Endothelial cell of umbilical vein (primary cell): ENCODE measurements around the gene ZFYVE21. TPM values are rescaled to one million over a fixed set of nuclear protein-coding genes. Genes with fewer than 3 reads are reported as not detected.
"Not testable (repeated sequence)": the region's sequence is repeated elsewhere in the genome, so short reads cannot be mapped to it uniquely, and the experiment has no call there.

ENCODE experiments used
- BruUV-seq: library from RNA; stranded (reverse); fragments of 400-500 nt; replicated peaks from 2 replicates; lab custom pipeline; 2021; lab: Mats Ljungman, UMichigan
- CTCF ChIA-PET: fragments of 300-600, 350-600 bp; sonication (Branson Sonifier 250); formaldehyde crosslinking; loops from one replicate; lab custom pipeline; 2021; ENCODE audit warnings: antibody characterized with exemption, inconsistent platforms; lab: Charles Lee
- POLR2A ChIA-PET: fragments of 300-600, 350-600 bp; sonication (Branson Sonifier 250); formaldehyde crosslinking; loops from one replicate; lab custom pipeline; 2021; ENCODE audit warnings: antibody characterized with exemption, inconsistent platforms; lab: Charles Lee
- DNase-seq: peaks from one replicate; pipeline ENCODE4 v3.0.0-alpha.2; 2011; ENCODE audit warnings: low read depth, low spot score
- FAIRE-seq: peaks from 2 replicates; lab custom pipeline; 2011; peaks lifted over from hg19 to GRCh38; lab: Jason Lieb, UNC
- H2AFZ ChIP-seq: 2 replicates; pipeline ENCODE4 v1.6.0; 2012; ENCODE audit warnings: low read depth, low read length, control low read depth, inconsistent platforms
- H3K27ac ChIP-seq: 2 replicates; pipeline ENCODE4 v1.5.1; 2011; ENCODE audit warnings: low read depth, mild to moderate bottlenecking, control low read depth, low read length, moderate library complexity; ENCODE audit not compliant: insufficient read depth
- H3K27me3 ChIP-seq, 2 experiments: 2 replicates each; pipeline versions ENCODE4 v1.6.0 to v1.6.1; 2011; ENCODE audit warnings: low read length in 2 of 2, mixed read lengths in 1 of 2; ENCODE audit not compliant: control insufficient read depth in 2 of 2, insufficient read depth in 2 of 2
- H3K36me3 ChIP-seq, 2 experiments: 2 replicates in 1 of 2; 3 replicates in 1 of 2; pipeline ENCODE4 v1.5.1; 2011; ENCODE audit warnings: low read length in 2 of 2, mild to moderate bottlenecking in 1 of 2, moderate library complexity in 1 of 2; ENCODE audit not compliant: control insufficient read depth in 2 of 2, insufficient read depth in 2 of 2; ENCODE audit errors: extremely low read depth in 1 of 2
- H3K4me1 ChIP-seq: 3 replicates; pipeline ENCODE4 v1.5.1; 2011; ENCODE audit warnings: mild to moderate bottlenecking, low read length; ENCODE audit not compliant: control insufficient read depth, insufficient read depth; ENCODE audit errors: extremely low read depth
- H3K4me2 ChIP-seq: 2 replicates; pipeline ENCODE4 v1.6.1; 2011; ENCODE audit warnings: low read length, control low read depth, mixed read lengths; ENCODE audit not compliant: insufficient read depth
- H3K4me3 ChIP-seq, 3 experiments: fragments of 200-600 bp in 1 of 3; sonication (generic), shearing (Covaris generic) in 1 of 3; replicated peaks in 1 of 3; 2 replicates each; pipeline ENCODE4 v1.5.1; 2011 to 2016; ENCODE audit warnings: control low read depth in 3 of 3, low read length in 3 of 3, mild to moderate bottlenecking in 2 of 3, inconsistent platforms in 1 of 3, low read depth in 1 of 3, moderate library complexity in 1 of 3; ENCODE audit not compliant: insufficient read depth in 1 of 3
- H3K79me2 ChIP-seq: 2 replicates; pipeline ENCODE4 v1.6.0; 2012; ENCODE audit warnings: low read length, inconsistent platforms; ENCODE audit not compliant: control insufficient read depth, insufficient read depth
- H3K9ac ChIP-seq: replicated peaks from 2 replicates; pipeline ENCODE3; 2011; ENCODE audit warnings: low read length, control low read depth; ENCODE audit not compliant: insufficient read depth; ENCODE audit errors: extremely low read depth
- H3K9me1 ChIP-seq: replicated peaks from 3 replicates; pipeline ENCODE4 v1.6.0; 2011; ENCODE audit warnings: mild to moderate bottlenecking, low read length; ENCODE audit not compliant: control insufficient read depth, insufficient read depth; ENCODE audit errors: extremely low read depth
- H3K9me3 ChIP-seq: replicated peaks from 2 replicates; pipeline ENCODE4 v1.5.1; 2012; ENCODE audit warnings: low read length, inconsistent platforms; ENCODE audit not compliant: control insufficient read depth, insufficient read depth
- H4K20me1 ChIP-seq: replicated peaks from 2 replicates; pipeline ENCODE3; 2011; ENCODE audit warnings: mild to moderate bottlenecking, low read length; ENCODE audit not compliant: control insufficient read depth, insufficient read depth; ENCODE audit errors: extremely low read depth
- EZH2 ChIP-seq: IDR thresholded peaks from 2 replicates; pipeline ENCODE4 v1.6.1; 2012; ENCODE audit warnings: borderline replicate concordance, low read depth, mild to moderate bottlenecking, moderate library complexity, low read length, inconsistent platforms; ENCODE audit not compliant: severe bottlenecking
- FOS ChIP-seq: IDR thresholded peaks from 2 replicates; pipeline ENCODE4 v1.6.1; 2011; ENCODE audit warnings: mild to moderate bottlenecking, low read length, moderate library complexity, borderline replicate concordance; ENCODE audit not compliant: insufficient read depth
- GATA2 ChIP-seq: IDR thresholded peaks from 2 replicates; pipeline ENCODE4 v1.7.0; 2011; ENCODE audit warnings: low read depth, mild to moderate bottlenecking, moderate library complexity, mixed read lengths, low read length; ENCODE audit not compliant: insufficient read length, insufficient read depth
- JUN ChIP-seq: IDR thresholded peaks from 2 replicates; pipeline ENCODE4 v1.6.1; 2011; ENCODE audit warnings: borderline replicate concordance, low read depth; ENCODE audit not compliant: insufficient read length, insufficient read depth
- MYC ChIP-seq: IDR thresholded peaks from one replicate; pipeline ENCODE4 v1.6.1; 2011; ENCODE audit warnings: mild to moderate bottlenecking, low read depth, low read length
- POLR2A ChIP-seq: IDR thresholded peaks from 2 replicates; pipeline ENCODE4 v1.6.1; 2012; ENCODE audit warnings: low read depth, mild to moderate bottlenecking, control low read depth, low read length
- POLR2AphosphoS5 ChIP-seq: IDR thresholded peaks from 2 replicates; pipeline ENCODE4 v1.6.1; 2012; ENCODE audit warnings: low read depth, mild to moderate bottlenecking, control low read depth, low read length, moderate library complexity; ENCODE audit not compliant: insufficient read depth
- dilution Hi-C: fragments of 300-500 bp; cut with MboI; formaldehyde crosslinking; loops from one replicate; pipeline ENCODE4 v1.15.0; 2019; ENCODE audit warnings: low sequenced_read_pairs; ENCODE audit not compliant: extremely low pct_ligation_motif_present
- intact Hi-C: fragments of 100-400 bp; cut with micrococcal nuclease; formaldehyde crosslinking; loops from one replicate; pipeline ENCODE4 v1.10.0; 2022
- polyA plus RNA-seq, 4 experiments: library from polyadenylated mRNA; depleted of rRNA in 3 of 4; stranded (reverse) in 3 of 4; unstranded in 1 of 4; fragments of >200 nt; gene quantifications; 2 replicates each; pipeline versions ENCODE4 v1.2.1 to v1.2.3, GENCODE V29; 2011 to 2012; ENCODE audit warnings: missing spikeins in 1 of 4
- total RNA-seq: library from RNA; stranded (reverse); gene quantifications from 2 replicates; pipeline ENCODE4 v1.2.3, GENCODE V29; 2021
- TF ChIP-seq, protein P1 (sequence below), 2 donors: IDR thresholded peaks; 1 replicate in 1 of 2; 2 replicates in 1 of 2; pipeline ENCODE4 v1.5.1; 2011; ENCODE audit warnings: low read length in 2 of 2, mild to moderate bottlenecking in 2 of 2, moderate library complexity in 2 of 2, control low read depth in 1 of 2, inconsistent platforms in 1 of 2, low read depth in 1 of 2; ENCODE audit not compliant: insufficient read depth in 1 of 2; ENCODE audit errors: extremely low read depth in 1 of 2
- TF ChIP-seq, protein P2 (sequence below): IDR thresholded peaks from 2 replicates; pipeline ENCODE4 v1.6.1; 2011; ENCODE audit not compliant: insufficient read depth, insufficient read length

Gene ZFYVE21
- total and polyA plus RNA-seq, 2 donors (not counting 3 experiments of a cell fraction or from before 2014, with no cell fraction given): 54.5 to 98.3 TPM

GRCh38 chr14:103776319-103776718, 60.7 kb downstream of the ZFYVE21 start:
- H3K9ac ChIP-seq, H3K79me2 ChIP-seq, POLR2A ChIA-PET, H3K36me3 ChIP-seq, H4K20me1 ChIP-seq, H3K4me2 ChIP-seq, BruUV-seq, dilution Hi-C loops, H3K9me3 ChIP-seq, H3K4me3 ChIP-seq, H2AFZ ChIP-seq, H3K9me1 ChIP-seq, FAIRE-seq, H3K27ac ChIP-seq, DNase-seq, intact Hi-C loops, H3K27me3 ChIP-seq, CTCF ChIA-PET, H3K4me1 ChIP-seq: not testable (repeated sequence)

DNA sequence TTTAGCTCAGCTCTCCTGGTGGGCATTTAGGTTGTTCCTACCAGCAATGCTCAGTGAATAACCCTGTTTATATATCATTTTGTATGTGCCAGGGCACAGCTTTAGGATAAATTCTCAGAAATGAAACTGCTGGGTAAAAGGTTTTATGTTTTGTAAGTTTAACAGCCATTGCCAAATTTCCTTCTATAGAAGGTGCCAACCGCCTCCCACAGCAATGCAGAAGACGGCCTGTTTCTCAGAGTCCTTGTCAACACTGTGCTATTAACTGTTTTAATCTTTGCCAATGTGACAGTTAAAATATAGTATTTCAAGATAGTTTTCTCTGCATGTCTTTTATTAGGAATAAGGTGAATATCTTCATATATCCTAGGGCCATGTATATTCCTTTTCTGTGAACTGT, 66.8 kb downstream of the ZFYVE21 start:
- no peak overlapping the region for H3K4me2 ChIP-seq
- no peak overlapping the region for H2AFZ ChIP-seq
- no peak overlapping the region for H3K9ac ChIP-seq
- peaks cover 0 to 2% of the 10 kb centered on the region in 2 experiments for H3K36me3 ChIP-seq
- no peak overlapping the region for H3K27ac ChIP-seq
- H3K4me3 ChIP-seq: no peak overlapping the region
- ChIA-PET CTCF (interaction anchor here (1.0 to 1.4 kb wide), 3 partner anchors 12 to 23 kb away, joined by 3 to 5 read pairs (median 3); no protein-coding TSS in a partner anchor), POLR2A (no interaction called here)
- no TSS peak for BruUV-seq
- no peaks in the 10 kb centered on the region for H4K20me1 ChIP-seq
- DNase-seq: no peak
- no peaks in the 10 kb centered on the region for H3K9me1 ChIP-seq
- no peaks in the 10 kb centered on the region for H3K4me1 ChIP-seq
- no peak for TF ChIP-seq POLR2A
- TF ChIP-seq, protein P1, sequence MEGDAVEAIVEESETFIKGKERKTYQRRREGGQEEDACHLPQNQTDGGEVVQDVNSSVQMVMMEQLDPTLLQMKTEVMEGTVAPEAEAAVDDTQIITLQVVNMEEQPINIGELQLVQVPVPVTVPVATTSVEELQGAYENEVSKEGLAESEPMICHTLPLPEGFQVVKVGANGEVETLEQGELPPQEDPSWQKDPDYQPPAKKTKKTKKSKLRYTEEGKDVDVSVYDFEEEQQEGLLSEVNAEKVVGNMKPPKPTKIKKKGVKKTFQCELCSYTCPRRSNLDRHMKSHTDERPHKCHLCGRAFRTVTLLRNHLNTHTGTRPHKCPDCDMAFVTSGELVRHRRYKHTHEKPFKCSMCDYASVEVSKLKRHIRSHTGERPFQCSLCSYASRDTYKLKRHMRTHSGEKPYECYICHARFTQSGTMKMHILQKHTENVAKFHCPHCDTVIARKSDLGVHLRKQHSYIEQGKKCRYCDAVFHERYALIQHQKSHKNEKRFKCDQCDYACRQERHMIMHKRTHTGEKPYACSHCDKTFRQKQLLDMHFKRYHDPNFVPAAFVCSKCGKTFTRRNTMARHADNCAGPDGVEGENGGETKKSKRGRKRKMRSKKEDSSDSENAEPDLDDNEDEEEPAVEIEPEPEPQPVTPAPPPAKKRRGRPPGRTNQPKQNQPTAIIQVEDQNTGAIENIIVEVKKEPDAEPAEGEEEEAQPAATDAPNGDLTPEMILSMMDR (IDR thresholded peaks at IDR 0.05; ENCODE audit: extremely low read depth in 1 of 2, insufficient read depth in 1 of 2, low read depth in 1 of 2, low read length in 2 of 2): no peak
- TF ChIP-seq JUN: no peak
- no peak for TF ChIP-seq GATA2
- no peak for TF ChIP-seq FOS
- no peak for TF ChIP-seq EZH2
- no peak for TF ChIP-seq MYC
- TF ChIP-seq POLR2AphosphoS5: no peak
- TF ChIP-seq, protein P2, sequence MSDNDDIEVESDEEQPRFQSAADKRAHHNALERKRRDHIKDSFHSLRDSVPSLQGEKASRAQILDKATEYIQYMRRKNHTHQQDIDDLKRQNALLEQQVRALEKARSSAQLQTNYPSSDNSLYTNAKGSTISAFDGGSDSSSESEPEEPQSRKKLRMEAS: no peak
- dilution Hi-C loops (no loop called here), intact Hi-C loops (no loop called here)
- no peaks in the 10 kb centered on the region for H3K9me3 ChIP-seq
- no peaks in the 10 kb centered on the region for H3K79me2 ChIP-seq
- no peaks in the 10 kb centered on the region for H3K27me3 ChIP-seq
- no peak for FAIRE-seq
